T-helper 2 cell (primary cell): ENCODE data around the gene CCBE1.

ENCODE experiments used
- DNase-seq, 5 experiments: peaks; one replicate each; pipeline versions ENCODE4 v3.0.0 to v3.0.0-alpha.2; 2012 to 2022

Gene CCBE1

GRCh38 chr18:59613903-59614302 lies 83.3 kb downstream of the CCBE1 start:
- no peak for DNase-seq

- no peak for DNase-seq
These were observed 84.8 kb downstream of the CCBE1 start for GRCh38 chr18:59612381-59612780.

GRCh38 chr18:59610546-59611140 lies 86.6 kb downstream of the CCBE1 start:
- DNase-seq, result no peak

GRCh38 chr18:59609654-59610053 lies 87.6 kb downstream of the CCBE1 start:
- DNase-seq, result no peak

- DNase-seq, result no peak
These were observed 89.8 kb downstream of the CCBE1 start for GRCh38 chr18:59607471-59607870.

- DNase-seq, result no peak
These were observed 90.2 kb downstream of the CCBE1 start for GRCh38 chr18:59607078-59607379.

GRCh38 chr18:59606193-59607077 lies 90.8 kb downstream of the CCBE1 start:
- peak in 1 of 5 experiments; percentile 32 for DNase-seq

- DNase-seq, result no peak
These were observed 91.5 kb downstream of the CCBE1 start for GRCh38 chr18:59605633-59606192.

GRCh38 chr18:59604877-59605276 lies 92.3 kb downstream of the CCBE1 start:
- DNase-seq, result no peak

- no peak for DNase-seq
These were observed 100.2 kb downstream of the CCBE1 start for GRCh38 chr18:59597049-59597448.

- no peak for DNase-seq
These were observed 103.9 kb downstream of the CCBE1 start for GRCh38 chr18:59593291-59593717.

- DNase-seq, result no peak
These were observed 104.6 kb downstream of the CCBE1 start for GRCh38 chr18:59592624-59593023.

GRCh38 chr18:59582395-59582794 lies 114.8 kb downstream of the CCBE1 start:
- no peak for DNase-seq

GRCh38 chr18:59579509-59579908 lies 117.7 kb downstream of the CCBE1 start:
- no peak for DNase-seq

- no peak for DNase-seq
These were observed 119.9 kb downstream of the CCBE1 start for GRCh38 chr18:59577386-59577655.

GRCh38 chr18:59576541-59577385 lies 120.5 kb downstream of the CCBE1 start:
- DNase-seq, result no peak

GRCh38 chr18:59575995-59576394 lies 121.2 kb downstream of the CCBE1 start:
- no peak for DNase-seq

- no peak for DNase-seq
These were observed 123.3 kb downstream of the CCBE1 start for GRCh38 chr18:59573962-59574361.

GRCh38 chr18:59571902-59572301 lies 125.3 kb downstream of the CCBE1 start:
- DNase-seq, result no peak

- no peak for DNase-seq
These were observed 126.4 kb downstream of the CCBE1 start for GRCh38 chr18:59570796-59571195.

GRCh38 chr18:59570101-59570775 lies 127.0 kb downstream of the CCBE1 start:
- no peak for DNase-seq

- DNase-seq, result no peak
These were observed 127.8 kb downstream of the CCBE1 start for GRCh38 chr18:59569390-59569791.

GRCh38 chr18:59567431-59567830 lies 129.8 kb downstream of the CCBE1 start:
- DNase-seq, result no peak
